Mammary epithelial cell (primary cell): ENCODE measurements around the gene RAB38.

Source experiments
- EZH2 ChIP-seq: IDR thresholded peaks from 2 replicates; pipeline ENCODE4 v1.6.1; 2012; ENCODE audit warnings: low read length, inconsistent platforms, borderline replicate concordance
- TF ChIP-seq, protein P1 (sequence below), 2 donors: IDR thresholded peaks in 1 of 2; conservative IDR thresholded peaks in 1 of 2; 2 replicates each; pipeline ENCODE4 v1.5.1; 2011 to 2012; ENCODE audit warnings: inconsistent platforms in 2 of 2, low read length in 2 of 2, mild to moderate bottlenecking in 2 of 2, control low read depth in 1 of 2, low read depth in 1 of 2; ENCODE audit not compliant: insufficient read depth in 1 of 2; ENCODE audit errors: extremely low read depth in 1 of 2

DNA sequence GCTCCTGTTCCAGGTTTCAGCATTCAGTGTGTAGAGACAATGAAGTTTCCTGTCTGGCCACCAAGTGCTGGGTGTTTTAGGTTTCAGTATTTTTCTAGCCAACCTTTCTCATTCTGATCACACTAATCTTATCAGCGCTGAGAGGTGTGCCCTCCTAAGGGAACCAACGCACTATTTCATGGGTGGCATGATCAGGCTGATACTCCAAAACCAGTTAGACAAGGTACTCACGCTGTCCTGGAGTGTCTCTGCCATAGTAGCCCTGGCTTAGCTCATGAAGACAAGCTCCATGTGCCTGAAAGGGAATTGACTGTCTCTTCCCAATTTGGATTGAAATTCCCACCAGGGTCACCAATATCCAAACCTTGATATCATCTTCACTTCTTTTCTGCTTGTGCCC lies 8.0 kb upstream of the RAB38 start:
- TF ChIP-seq, protein P1, sequence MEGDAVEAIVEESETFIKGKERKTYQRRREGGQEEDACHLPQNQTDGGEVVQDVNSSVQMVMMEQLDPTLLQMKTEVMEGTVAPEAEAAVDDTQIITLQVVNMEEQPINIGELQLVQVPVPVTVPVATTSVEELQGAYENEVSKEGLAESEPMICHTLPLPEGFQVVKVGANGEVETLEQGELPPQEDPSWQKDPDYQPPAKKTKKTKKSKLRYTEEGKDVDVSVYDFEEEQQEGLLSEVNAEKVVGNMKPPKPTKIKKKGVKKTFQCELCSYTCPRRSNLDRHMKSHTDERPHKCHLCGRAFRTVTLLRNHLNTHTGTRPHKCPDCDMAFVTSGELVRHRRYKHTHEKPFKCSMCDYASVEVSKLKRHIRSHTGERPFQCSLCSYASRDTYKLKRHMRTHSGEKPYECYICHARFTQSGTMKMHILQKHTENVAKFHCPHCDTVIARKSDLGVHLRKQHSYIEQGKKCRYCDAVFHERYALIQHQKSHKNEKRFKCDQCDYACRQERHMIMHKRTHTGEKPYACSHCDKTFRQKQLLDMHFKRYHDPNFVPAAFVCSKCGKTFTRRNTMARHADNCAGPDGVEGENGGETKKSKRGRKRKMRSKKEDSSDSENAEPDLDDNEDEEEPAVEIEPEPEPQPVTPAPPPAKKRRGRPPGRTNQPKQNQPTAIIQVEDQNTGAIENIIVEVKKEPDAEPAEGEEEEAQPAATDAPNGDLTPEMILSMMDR (conservative IDR thresholded peaks at IDR 0.05 in 1 of 2, IDR thresholded peaks at IDR 0.05 in 1 of 2; ENCODE audit: extremely low read depth in 1 of 2, insufficient read depth in 1 of 2, low read depth in 1 of 2, low read length in 2 of 2), result no peak
- no peak for TF ChIP-seq EZH2
